Left cardiac atrium (tissue), 2 donors: Measurements from ENCODE around the gene SEMA4F. TPM values are rescaled to one million over a fixed set of nuclear protein-coding genes. Genes with fewer than 3 reads are reported as not detected.

Experiments
- total RNA-seq, 2 donors: library from RNA; stranded (reverse); fragmentation: NEBNext Ultra II Directional; extraction: Animal tissue kit (Norgen Biotek cat#: 25700); gene quantifications; one replicate each; pipeline ENCODE4 v1.2.1, GENCODE V29; 2021
- donor health status: DM: no; HTN: yes; CAD: no; lungs with severe emphysema.
- donor health status: DM: yes; HTN: yes; CAD: no.

SEMA4F gene
- total RNA-seq, 2 donors from 2014 or later, result 3.4 to 6.1 TPM

Other genes starting within 250 kb of the SEMA4F start
- under 1 TPM; 0.59 to 0.79 TPM for gene C2orf81, start 232.6 kb upstream of the SEMA4F start, total RNA-seq
- 1 to 10 TPM; 4.1 to 5.5 TPM for gene WDR54, start 232.5 kb upstream of the SEMA4F start, total RNA-seq
- 10 to 100 TPM; 14.1 to 18.7 TPM for gene RTKN, start 212.3 kb upstream of the SEMA4F start, total RNA-seq
- gene INO80B, start 199.2 kb upstream of the SEMA4F start, total RNA-seq, result 10 to 100 TPM; 21.1 to 22.1 TPM
- gene WBP1, start 195.8 kb upstream of the SEMA4F start, total RNA-seq, result 10 to 100 TPM; 42.2 to 56.7 TPM
- gene MOGS, start 188.9 kb upstream of the SEMA4F start, total RNA-seq, result 10 to 100 TPM; 25.3 to 32.7 TPM
- gene MRPL53, start 181.6 kb upstream of the SEMA4F start, total RNA-seq, result 100 to 1,000 TPM; 110 to 127 TPM
- 1 to 10 TPM; 6.8 to 8.8 TPM for gene CCDC142, start 171.2 kb upstream of the SEMA4F start, total RNA-seq
- 10 to 100 TPM; 11.9 TPM for gene TTC31, start 171.2 kb upstream of the SEMA4F start, total RNA-seq
- gene LBX2, start 154.6 kb upstream of the SEMA4F start, total RNA-seq, result 1 to 10 TPM in 1 of 2 donors, under 1 TPM in 1; 0.60 to 1.0 TPM
- gene PCGF1, start 146.6 kb upstream of the SEMA4F start, total RNA-seq, result 10 to 100 TPM; 18.3 to 24.0 TPM
- gene TLX2, start 139.8 kb upstream of the SEMA4F start, total RNA-seq, result not detected
- not detected for gene DQX1, start 128.0 kb upstream of the SEMA4F start, total RNA-seq
- 10 to 100 TPM; 62.2 to 78.3 TPM for gene AUP1, start 124.5 kb upstream of the SEMA4F start, total RNA-seq
- gene HTRA2, start 124.3 kb upstream of the SEMA4F start, total RNA-seq, result 10 to 100 TPM; 28.7 to 29.3 TPM
- gene LOXL3, start 100.3 kb upstream of the SEMA4F start, total RNA-seq, result 1 to 10 TPM; 4.1 to 8.4 TPM
- gene DOK1, start 99.5 kb upstream of the SEMA4F start, total RNA-seq, result 10 to 100 TPM in 1 of 2 donors, 1 to 10 TPM in 1; 7.9 to 12.4 TPM
- gene M1AP, start 5.9 kb upstream of the SEMA4F start, total RNA-seq, result under 1 TPM; 0.44 to 0.65 TPM
- gene HK2, start 179.9 kb downstream of the SEMA4F start, total RNA-seq, result 10 to 100 TPM; 17.2 to 18.4 TPM